ENCODE measurements around the gene ZAR1L. TPM values are rescaled to one million over a fixed set of nuclear protein-coding genes. Genes with fewer than 3 reads are reported as not detected.

The ZAR1L gene
- polyA plus RNA-seq, 1 donor from 2014 or later: not detected

- Histone ChIP-seq H3K27ac (ENCODE audit: low read length) (no peak overlapping the region), H3K9me2 (ENCODE audit: insufficient read depth, low read length) (no peaks in the 10 kb centered on the region), H3K79me2 (replicated peaks; ENCODE audit: insufficient read depth, low read length) (no peaks in the 10 kb centered on the region)
Observed at GRCh38 chr13:32282096-32282711, 33.0 kb downstream of the ZAR1L start.

GRCh38 chr13:32281096-32281495, 34.1 kb downstream of the ZAR1L start:
- peaks cover 26% of the 10 kb centered on the region for H3K36me3 ChIP-seq (ENCODE audit: insufficient read depth, low read length)
- no peaks in the 10 kb centered on the region for H3K9me2 ChIP-seq (ENCODE audit: insufficient read depth, low read length)
- no peak overlapping the region for H3K27ac ChIP-seq (ENCODE audit: low read length)
- TF ChIP-seq CTCF (IDR thresholded peaks at IDR 0.05; ENCODE audit: poor library complexity, severe bottlenecking) (no peak), MXI1 (conservative IDR thresholded peaks at IDR 0.05; ENCODE audit: poor library complexity, severe bottlenecking) (no peak), SMC3 (conservative IDR thresholded peaks at IDR 0.05; ENCODE audit: poor library complexity) (no peak), POLR2AphosphoS5 (IDR thresholded peaks at IDR 0.05) (no peak), REST (IDR thresholded peaks at IDR 0.05; ENCODE audit: borderline replicate concordance) (no peak), RAD21 (conservative IDR thresholded peaks at IDR 0.05) (no peak)

More at GRCh38 chr13:32282096-32282711, 33.0 kb downstream of the ZAR1L start:
- H3K27me3 ChIP-seq (ENCODE audit: insufficient read depth, low read depth, low read length): no peaks in the 10 kb centered on the region
- no peak overlapping the region for H3K4me2 ChIP-seq (ENCODE audit: low read length)
- TF ChIP-seq EZH2 (IDR thresholded peaks at IDR 0.05; ENCODE audit: borderline replicate concordance, insufficient read depth, low read length, poor library complexity, severe bottlenecking) (no peak), MXI1 (conservative IDR thresholded peaks at IDR 0.05; ENCODE audit: poor library complexity, severe bottlenecking) (no peak), EP300 (conservative IDR thresholded peaks at IDR 0.05; ENCODE audit: poor library complexity, severe bottlenecking) (no peak), CTCF (IDR thresholded peaks at IDR 0.05; ENCODE audit: poor library complexity, severe bottlenecking) (no peak), SMC3 (conservative IDR thresholded peaks at IDR 0.05; ENCODE audit: poor library complexity) (no peak), TAF1 (IDR thresholded peaks at IDR 0.05; ENCODE audit: low read depth) (no peak), REST (IDR thresholded peaks at IDR 0.05; ENCODE audit: borderline replicate concordance) (no peak), POLR2AphosphoS5 (IDR thresholded peaks at IDR 0.05) (no peak)
- H3K36me3 ChIP-seq (ENCODE audit: insufficient read depth, low read length): peaks cover 25% of the 10 kb centered on the region
- H3F3A ChIP-seq (ENCODE audit: insufficient read depth, low read length, poor library complexity, severe bottlenecking): no peaks in the 10 kb centered on the region
- no peak overlapping the region for H3K9ac ChIP-seq (ENCODE audit: low read length)
- H3K9me3 ChIP-seq (ENCODE audit: low read length): no peaks in the 10 kb centered on the region
- H4K20me1 ChIP-seq (ENCODE audit: insufficient read depth): no peaks in the 10 kb centered on the region
- H2AFZ ChIP-seq (ENCODE audit: low read depth, low read length): no peak overlapping the region
- H3K4me3 ChIP-seq (ENCODE audit: low read length): no peak overlapping the region

More at GRCh38 chr13:32281096-32281495, 34.1 kb downstream of the ZAR1L start:
- H3K9ac ChIP-seq (ENCODE audit: low read length): no peak overlapping the region
- H3K4me2 ChIP-seq (ENCODE audit: low read length): no peak overlapping the region
- no peaks in the 10 kb centered on the region for H3F3A ChIP-seq (ENCODE audit: insufficient read depth, low read length, poor library complexity, severe bottlenecking)
- H2AFZ ChIP-seq (ENCODE audit: low read depth, low read length): no peak overlapping the region
- H3K4me3 ChIP-seq (ENCODE audit: low read length): no peak overlapping the region
- H3K27me3 ChIP-seq (ENCODE audit: insufficient read depth, low read depth, low read length): no peaks in the 10 kb centered on the region
- no peaks in the 10 kb centered on the region for H3K9me3 ChIP-seq (ENCODE audit: low read length)
- no peaks in the 10 kb centered on the region for H4K20me1 ChIP-seq (ENCODE audit: insufficient read depth)
- no peaks in the 10 kb centered on the region for H3K79me2 ChIP-seq (replicated peaks; ENCODE audit: insufficient read depth, low read length)

Data from neural cell (in vitro differentiated cells).